ENCODE results near the gene INPP4B.
"Not testable (repeated sequence)": the region's sequence is repeated elsewhere in the genome, so short reads cannot be mapped to it uniquely, and the experiment has no call there.

Gene INPP4B

GRCh38 chr4:142068304-142068703 lies 777.8 kb downstream of the INPP4B start:
- H3K9me3 ChIP-seq (ENCODE audit: control insufficient read depth, low read length); H3K27me3 ChIP-seq (replicated peaks; ENCODE audit: control insufficient read depth, insufficient read depth, low read length, poor library complexity, severe bottlenecking); H3K27ac ChIP-seq (ENCODE audit: insufficient read depth, low read length, poor library complexity, severe bottlenecking); H3K4me3 ChIP-seq (ENCODE audit: insufficient read depth, low read depth, low read length, poor library complexity, severe bottlenecking); H3K4me1 ChIP-seq (ENCODE audit: control insufficient read depth, insufficient read depth, low read length, poor library complexity, severe bottlenecking); DNase-seq; H3K36me3 ChIP-seq (ENCODE audit: control insufficient read depth, insufficient read depth, low read length): not testable (repeated sequence)

DNA sequence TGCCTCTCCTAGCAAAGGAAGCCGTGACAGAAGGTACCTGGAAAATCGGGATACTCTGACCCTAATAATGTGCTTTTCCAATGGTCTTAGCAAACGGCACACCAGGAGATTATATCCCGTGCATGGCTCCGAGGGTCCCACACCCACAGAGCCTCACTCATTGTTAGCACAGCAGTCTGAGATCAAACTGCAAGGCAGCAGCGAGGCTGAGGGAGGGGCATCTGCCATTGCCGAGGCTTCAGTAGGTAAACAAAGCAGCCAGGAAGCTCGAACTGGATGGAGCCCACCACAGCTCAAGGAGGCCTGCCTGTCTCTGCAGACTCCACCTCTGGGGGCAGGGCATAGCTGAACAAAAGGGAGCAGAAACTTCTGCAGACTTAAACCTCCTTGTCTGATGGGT lies 779.5 kb downstream of the INPP4B start:
- H3K36me3 ChIP-seq (ENCODE audit: control insufficient read depth, insufficient read depth, low read length); H3K9me3 ChIP-seq (ENCODE audit: control insufficient read depth, low read length): not testable (repeated sequence)

GRCh38 chr4:142065086-142065647 lies 780.9 kb downstream of the INPP4B start:
- H3K27ac ChIP-seq (ENCODE audit: insufficient read depth, low read length, poor library complexity, severe bottlenecking), result no peak overlapping the region
- no peaks in the 10 kb centered on the region for H3K4me1 ChIP-seq (ENCODE audit: control insufficient read depth, insufficient read depth, low read length, poor library complexity, severe bottlenecking)
- DNase-seq, result no peak
- no peaks in the 10 kb centered on the region for H3K9me3 ChIP-seq (ENCODE audit: control insufficient read depth, low read length)
- no peak overlapping the region for H3K4me3 ChIP-seq (ENCODE audit: insufficient read depth, low read depth, low read length, poor library complexity, severe bottlenecking)
- H3K36me3 ChIP-seq (ENCODE audit: control insufficient read depth, insufficient read depth, low read length), result no peaks in the 10 kb centered on the region
- H3K27me3 ChIP-seq (replicated peaks; ENCODE audit: control insufficient read depth, insufficient read depth, low read length, poor library complexity, severe bottlenecking), result no peaks in the 10 kb centered on the region

More for the DNA sequence above, 779.5 kb downstream of the INPP4B start:
- not testable (repeated sequence) for H3K4me1 ChIP-seq (ENCODE audit: control insufficient read depth, insufficient read depth, low read length, poor library complexity, severe bottlenecking); DNase-seq; H3K4me3 ChIP-seq (ENCODE audit: insufficient read depth, low read depth, low read length, poor library complexity, severe bottlenecking); H3K27me3 ChIP-seq (replicated peaks; ENCODE audit: control insufficient read depth, insufficient read depth, low read length, poor library complexity, severe bottlenecking); H3K27ac ChIP-seq (ENCODE audit: insufficient read depth, low read length, poor library complexity, severe bottlenecking)

GRCh38 chr4:142064181-142064580 lies 781.9 kb downstream of the INPP4B start:
- Histone ChIP-seq H3K36me3 (ENCODE audit: control insufficient read depth, insufficient read depth, low read length) (no peaks in the 10 kb centered on the region), H3K9me3 (ENCODE audit: control insufficient read depth, low read length) (no peaks in the 10 kb centered on the region), H3K27ac (ENCODE audit: insufficient read depth, low read length, poor library complexity, severe bottlenecking) (no peak overlapping the region), H3K4me1 (ENCODE audit: control insufficient read depth, insufficient read depth, low read length, poor library complexity, severe bottlenecking) (no peaks in the 10 kb centered on the region), H3K4me3 (ENCODE audit: insufficient read depth, low read depth, low read length, poor library complexity, severe bottlenecking) (no peak overlapping the region), H3K27me3 (replicated peaks; ENCODE audit: control insufficient read depth, insufficient read depth, low read length, poor library complexity, severe bottlenecking) (no peaks in the 10 kb centered on the region)
- no peak for DNase-seq

- Histone ChIP-seq H3K27ac (ENCODE audit: insufficient read depth, low read length, poor library complexity, severe bottlenecking) (no peak overlapping the region), H3K9me3 (ENCODE audit: control insufficient read depth, low read length) (no peaks in the 10 kb centered on the region), H3K4me3 (ENCODE audit: insufficient read depth, low read depth, low read length, poor library complexity, severe bottlenecking) (no peak overlapping the region), H3K36me3 (ENCODE audit: control insufficient read depth, insufficient read depth, low read length) (peaks cover 5% of the 10 kb centered on the region), H3K4me1 (ENCODE audit: control insufficient read depth, insufficient read depth, low read length, poor library complexity, severe bottlenecking) (no peaks in the 10 kb centered on the region), H3K27me3 (replicated peaks; ENCODE audit: control insufficient read depth, insufficient read depth, low read length, poor library complexity, severe bottlenecking) (no peaks in the 10 kb centered on the region)
- DNase-seq, result no peak
Measured at GRCh38 chr4:142045996-142046395, 800.1 kb downstream of the INPP4B start.

- no peak for DNase-seq
- H3K27me3 ChIP-seq (replicated peaks; ENCODE audit: control insufficient read depth, insufficient read depth, low read length, poor library complexity, severe bottlenecking), result no peaks in the 10 kb centered on the region
- H3K9me3 ChIP-seq (ENCODE audit: control insufficient read depth, low read length), result no peaks in the 10 kb centered on the region
- H3K27ac ChIP-seq (ENCODE audit: insufficient read depth, low read length, poor library complexity, severe bottlenecking), result no peak overlapping the region
- H3K4me3 ChIP-seq (ENCODE audit: insufficient read depth, low read depth, low read length, poor library complexity, severe bottlenecking), result no peak overlapping the region
- peaks cover 5% of the 10 kb centered on the region for H3K36me3 ChIP-seq (ENCODE audit: control insufficient read depth, insufficient read depth, low read length)
- no peaks in the 10 kb centered on the region for H3K4me1 ChIP-seq (ENCODE audit: control insufficient read depth, insufficient read depth, low read length, poor library complexity, severe bottlenecking)
Measured at GRCh38 chr4:142044271-142044670, 801.8 kb downstream of the INPP4B start.

GRCh38 chr4:142043509-142043908 lies 802.6 kb downstream of the INPP4B start:
- Histone ChIP-seq H3K27ac (ENCODE audit: insufficient read depth, low read length, poor library complexity, severe bottlenecking) (no peak overlapping the region), H3K27me3 (replicated peaks; ENCODE audit: control insufficient read depth, insufficient read depth, low read length, poor library complexity, severe bottlenecking) (no peaks in the 10 kb centered on the region), H3K4me1 (ENCODE audit: control insufficient read depth, insufficient read depth, low read length, poor library complexity, severe bottlenecking) (no peaks in the 10 kb centered on the region), H3K4me3 (ENCODE audit: insufficient read depth, low read depth, low read length, poor library complexity, severe bottlenecking) (no peak overlapping the region), H3K9me3 (ENCODE audit: control insufficient read depth, low read length) (no peaks in the 10 kb centered on the region), H3K36me3 (ENCODE audit: control insufficient read depth, insufficient read depth, low read length) (peaks cover 5% of the 10 kb centered on the region)
- DNase-seq, result no peak

GRCh38 chr4:142041788-142042187 lies 804.3 kb downstream of the INPP4B start:
- Histone ChIP-seq H3K9me3 (ENCODE audit: control insufficient read depth, low read length) (no peaks in the 10 kb centered on the region), H3K4me1 (ENCODE audit: control insufficient read depth, insufficient read depth, low read length, poor library complexity, severe bottlenecking) (no peaks in the 10 kb centered on the region), H3K27ac (ENCODE audit: insufficient read depth, low read length, poor library complexity, severe bottlenecking) (no peak overlapping the region), H3K36me3 (ENCODE audit: control insufficient read depth, insufficient read depth, low read length) (peaks cover 5% of the 10 kb centered on the region), H3K27me3 (replicated peaks; ENCODE audit: control insufficient read depth, insufficient read depth, low read length, poor library complexity, severe bottlenecking) (no peaks in the 10 kb centered on the region), H3K4me3 (ENCODE audit: insufficient read depth, low read depth, low read length, poor library complexity, severe bottlenecking) (no peak overlapping the region)
- no peak for DNase-seq

DNA sequence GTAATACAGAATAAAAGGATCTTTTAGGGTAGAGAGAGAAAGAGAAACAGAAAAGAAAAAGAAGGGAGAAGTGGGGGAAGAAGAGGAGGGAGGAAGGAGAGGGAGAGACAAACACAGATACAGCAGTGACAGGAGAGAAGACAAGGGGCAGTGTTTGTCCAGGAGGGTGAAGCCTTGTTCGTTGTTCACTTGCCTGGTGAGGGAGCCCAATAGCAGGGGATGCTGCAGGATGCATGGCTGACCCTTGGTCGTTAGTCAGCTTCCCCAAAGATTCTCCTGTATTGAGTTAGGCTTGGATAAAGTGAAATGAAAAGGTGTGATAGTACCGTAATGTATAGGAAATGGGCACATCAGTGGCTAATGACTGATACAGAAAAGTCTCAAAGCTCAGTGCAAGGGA lies 806.1 kb downstream of the INPP4B start:
- Histone ChIP-seq H3K4me3 (ENCODE audit: insufficient read depth, low read depth, low read length, poor library complexity, severe bottlenecking) (no peak overlapping the region), H3K27ac (ENCODE audit: insufficient read depth, low read length, poor library complexity, severe bottlenecking) (no peak overlapping the region), H3K4me1 (ENCODE audit: control insufficient read depth, insufficient read depth, low read length, poor library complexity, severe bottlenecking) (no peaks in the 10 kb centered on the region), H3K36me3 (ENCODE audit: control insufficient read depth, insufficient read depth, low read length) (peaks cover 11% of the 10 kb centered on the region), H3K9me3 (ENCODE audit: control insufficient read depth, low read length) (no peaks in the 10 kb centered on the region), H3K27me3 (replicated peaks; ENCODE audit: control insufficient read depth, insufficient read depth, low read length, poor library complexity, severe bottlenecking) (no peaks in the 10 kb centered on the region)
- no peak for DNase-seq

- H3K4me1 ChIP-seq (ENCODE audit: control insufficient read depth, insufficient read depth, low read length, poor library complexity, severe bottlenecking), result no peaks in the 10 kb centered on the region
- peaks cover 23% of the 10 kb centered on the region for H3K36me3 ChIP-seq (ENCODE audit: control insufficient read depth, insufficient read depth, low read length)
- DNase-seq, result no peak
- H3K27ac ChIP-seq (ENCODE audit: insufficient read depth, low read length, poor library complexity, severe bottlenecking), result no peak overlapping the region
- H3K9me3 ChIP-seq (ENCODE audit: control insufficient read depth, low read length), result no peaks in the 10 kb centered on the region
- H3K4me3 ChIP-seq (ENCODE audit: insufficient read depth, low read depth, low read length, poor library complexity, severe bottlenecking), result no peak overlapping the region
- H3K27me3 ChIP-seq (replicated peaks; ENCODE audit: control insufficient read depth, insufficient read depth, low read length, poor library complexity, severe bottlenecking), result no peaks in the 10 kb centered on the region
Measured at GRCh38 chr4:142036795-142037583, 809.1 kb downstream of the INPP4B start.

Data from effector memory CD4-positive, alpha-beta T cell (primary cell).